OCI-LY7 (cell line): ENCODE data around the gene HSPB9. TPM values are rescaled to one million over a fixed set of nuclear protein-coding genes. Genes with fewer than 3 reads are reported as not detected.

ENCODE experiments used
- BruUV-seq: library from RNA; stranded (reverse); fragments of 400-500 nt; replicated peaks from 2 replicates; lab custom pipeline; 2021; lab: Mats Ljungman, UMichigan
- CTCF ChIA-PET: fragments of 300-600 bp; sonication (Branson Sonifier 250); formaldehyde crosslinking; loops from one replicate; lab custom pipeline; 2022; ENCODE audit warnings: antibody characterized with exemption; ENCODE audit not compliant: unreplicated experiment; lab: Charles Lee
- POLR2A ChIA-PET: fragments of 300-600 bp; sonication (Branson Sonifier 250); formaldehyde crosslinking; loops from one replicate; lab custom pipeline; 2022; ENCODE audit warnings: antibody characterized with exemption; lab: Charles Lee
- DNase-seq: peaks from one replicate; pipeline ENCODE4 v3.0.0-alpha.2; 2015; ENCODE audit warnings: low spot score
- H2AFZ ChIP-seq: fragments of 200-600 bp; sonication (generic), shearing (Covaris generic); 2 replicates; pipeline ENCODE4 v1.6.1; 2014; ENCODE audit warnings: mild to moderate bottlenecking, antibody characterized with exemption, low read length, moderate library complexity
- H3K27ac ChIP-seq: fragments of 200-600 bp; sonication (generic); 2 replicates; pipeline ENCODE4 v1.5.1; 2014; ENCODE audit warnings: mixed run types, low read depth, mild to moderate bottlenecking, moderate library complexity, low read length, inconsistent platforms; ENCODE audit not compliant: poor library complexity, severe bottlenecking
- H3K36me3 ChIP-seq: fragments of 200-600 bp; sonication (generic); 2 replicates; pipeline ENCODE4 v1.6.1; 2014; ENCODE audit warnings: mild to moderate bottlenecking, antibody characterized with exemption, low read length, moderate library complexity, mixed read lengths; ENCODE audit not compliant: insufficient read depth
- H3K4me1 ChIP-seq: fragments of 200-600 bp; sonication (generic); 2 replicates; pipeline ENCODE4 v1.5.1; 2014; ENCODE audit warnings: mild to moderate bottlenecking, low read length; ENCODE audit not compliant: insufficient read depth, poor library complexity, severe bottlenecking
- H3K4me2 ChIP-seq: fragments of 200-600 bp; sonication (generic); 2 replicates; pipeline ENCODE4 v1.6.1; 2014; ENCODE audit warnings: mild to moderate bottlenecking, low read length
- H3K4me3 ChIP-seq: fragments of 200-600 bp; sonication (generic); 2 replicates; pipeline ENCODE4 v1.5.1; 2014; ENCODE audit warnings: mild to moderate bottlenecking, low read depth, low read length; ENCODE audit not compliant: poor library complexity, severe bottlenecking
- H3K79me2 ChIP-seq: fragments of 200-600 bp; sonication (generic); 2 replicates; pipeline ENCODE4 v1.6.1; 2016; ENCODE audit warnings: low read depth, mild to moderate bottlenecking, low read length, moderate library complexity, mixed read lengths; ENCODE audit not compliant: insufficient read depth
- H3K9me2 ChIP-seq: fragments of 200-600 bp; sonication (generic); 2 replicates; pipeline ENCODE4 v1.6.1; 2016; ENCODE audit warnings: mild to moderate bottlenecking, low read length, mixed read lengths; ENCODE audit not compliant: insufficient read depth
- H3K9me3 ChIP-seq: fragments of 200-600 bp; sonication (generic); 2 replicates; pipeline ENCODE4 v1.6.1; 2014; ENCODE audit warnings: mild to moderate bottlenecking, mixed run types, low read length, mixed read lengths
- H4K20me1 ChIP-seq: fragments of 200-600 bp; sonication (generic); 2 replicates; pipeline ENCODE4 v1.6.1; 2014; ENCODE audit warnings: mild to moderate bottlenecking, antibody characterized with exemption, low read length, moderate library complexity, mixed read lengths; ENCODE audit not compliant: insufficient read depth
- CTCF ChIP-seq: fragments of 200-600 bp; sonication (generic); conservative IDR thresholded peaks from 2 replicates; pipeline ENCODE4 v1.5.1; 2014; ENCODE audit warnings: mild to moderate bottlenecking, antibody characterized with exemption, low read length, moderate library complexity, mixed read lengths
- EZH2phosphoT487 ChIP-seq: fragments of 200-600 bp; sonication (generic); IDR thresholded peaks from 2 replicates; pipeline ENCODE4 v1.6.1; 2018; ENCODE audit warnings: low read depth, borderline replicate concordance, mild to moderate bottlenecking, mixed run types, antibody characterized with exemption, low read length, moderate library complexity, mixed read lengths
- intact Hi-C: fragments of 100-400 bp; cut with micrococcal nuclease; formaldehyde crosslinking; loops from one replicate; pipeline ENCODE4 v1.10.0; 2022; ENCODE audit not compliant: unreplicated experiment
- total RNA-seq, 2 experiments: library from RNA; depleted of rRNA in 1 of 2; stranded (reverse); fragments of >200 nt in 1 of 2; shearing (Covaris generic) in 1 of 2; gene quantifications; 2 replicates each; pipeline ENCODE4 v1.2.3, GENCODE V29; 2014 to 2022

Gene HSPB9
- total RNA-seq, 2 experiments from 2014 or later = 0.16 TPM; not detected in 1

- TF ChIP-seq EZH2phosphoT487 = no peak
- no peak for TF ChIP-seq CTCF
- CTCF ChIA-PET = interaction anchor here (1.1 to 2.3 kb wide), 2 partner anchors 11 to 267 kb away, joined by 3 to 12 read pairs; partner anchors contain the start of gene KAT2A
- POLR2A ChIA-PET = no interaction called here
- no peak overlapping the region for H2AFZ ChIP-seq
- peaks cover 57% of the 10 kb centered on the region for H3K4me1 ChIP-seq
- H3K36me3 ChIP-seq = peaks cover 69% of the 10 kb centered on the region
- intact Hi-C loops = loop anchor here (5.0 kb wide), 2 partner anchors 51 to 406 kb away; partner anchors contain the start of genes KCNH4 and NAGLU
- DNase-seq = no peak
- no peaks in the 10 kb centered on the region for H3K9me2 ChIP-seq
- peaks cover 46% of the 10 kb centered on the region for H3K79me2 ChIP-seq
- H4K20me1 ChIP-seq = 0 out of 2 replicates have a peak, but pooled peaks cover 5% of the 10 kb centered on the region
- no peak overlapping the region for H3K4me3 ChIP-seq
- no TSS peak for BruUV-seq
- H3K9me3 ChIP-seq = no peaks in the 10 kb centered on the region
- H3K4me2 ChIP-seq = peak overlapping the region; percentile 85
- peak overlapping the region; percentile 94 for H3K27ac ChIP-seq
These were observed 8.6 kb downstream of the HSPB9 start for GRCh38 chr17:42131232-42131631.

GRCh38 chr17:42131981-42132432 lies 9.4 kb downstream of the HSPB9 start:
- H2AFZ ChIP-seq = no peak overlapping the region
- H3K4me1 ChIP-seq = peaks cover 65% of the 10 kb centered on the region
- H3K4me3 ChIP-seq = peak overlapping the region; percentile 43
- CTCF ChIA-PET = interaction anchor here (2.3 kb wide), 1 partner anchor 12 kb away, joined by 12 read pairs; the partner anchor contains the start of gene KAT2A
- H3K36me3 ChIP-seq = peaks cover 71% of the 10 kb centered on the region
- peaks cover 54% of the 10 kb centered on the region for H3K79me2 ChIP-seq
- POLR2A ChIA-PET = interaction anchor here (1.0 to 1.7 kb wide), 3 partner anchors 11 to 22 kb away, joined by 4 to 8 read pairs (median 6); partner anchors contain the start of gene KAT2A
- H3K9me3 ChIP-seq = no peaks in the 10 kb centered on the region
- 0 out of 2 replicates have a peak, but pooled peaks cover 5% of the 10 kb centered on the region for H4K20me1 ChIP-seq
- H3K27ac ChIP-seq = peak overlapping the region; percentile 94
- H3K4me2 ChIP-seq = peak overlapping the region; percentile 85
- intact Hi-C loops = loop anchor here (5.0 kb wide), 2 partner anchors 50 to 405 kb away; partner anchors contain the start of genes KCNH4 and NAGLU
- H3K9me2 ChIP-seq = no peaks in the 10 kb centered on the region
- no peak for TF ChIP-seq CTCF
- TF ChIP-seq EZH2phosphoT487 = no peak
- no peak for DNase-seq
- no TSS peak for BruUV-seq

GRCh38 chr17:42132941-42133340 lies 10.3 kb downstream of the HSPB9 start:
- CTCF ChIA-PET = interaction anchor here (0.5 kb wide), 1 partner anchor 12 kb away, joined by 3 read pairs; the partner anchor contains the start of gene KAT2A
- Histone ChIP-seq H3K27ac (peak overlapping the region; percentile 94), H2AFZ (no peak overlapping the region), H3K9me3 (no peaks in the 10 kb centered on the region), H3K79me2 (peaks cover 63% of the 10 kb centered on the region), H3K4me2 (peak overlapping the region; percentile 85), H3K4me3 (peak overlapping the region; percentile 43), H3K9me2 (no peaks in the 10 kb centered on the region), H3K36me3 (peaks cover 72% of the 10 kb centered on the region), H3K4me1 (peaks cover 69% of the 10 kb centered on the region), H4K20me1 (0 out of 2 replicates have a peak, but pooled peaks cover 5% of the 10 kb centered on the region)
- no TSS peak for BruUV-seq
- DNase-seq = no peak
- intact Hi-C loops = loop anchor here (5.0 kb wide), 2 partner anchors 49 to 404 kb away; partner anchors contain the start of genes KCNH4 and NAGLU
- TF ChIP-seq EZH2phosphoT487 = no peak
- no peak for TF ChIP-seq CTCF
- POLR2A ChIA-PET = interaction anchor here (1.0 to 1.7 kb wide), 5 partner anchors 10 to 152 kb away, joined by 3 to 8 read pairs (median 4); partner anchors contain the start of gene KAT2A
